Smooth muscle cell (in vitro differentiated cells): ENCODE results near the gene DCP1B. TPM values are rescaled to one million over a fixed set of nuclear protein-coding genes. Genes with fewer than 3 reads are reported as not detected.

Experiments
- DNase-seq: peaks from one replicate; lab custom pipeline; 2025; ENCODE audit not compliant: unreplicated experiment; lab: John Stamatoyannopoulos, UW
- H2AFZ ChIP-seq: fragments of 200-600 bp; sonication (generic); 2 replicates; pipeline ENCODE4 v1.6.0; 2016; ENCODE audit warnings: antibody characterized with exemption, low read depth, mild to moderate bottlenecking
- H3F3A ChIP-seq: fragments of 200-600 bp; sonication (generic); 2 replicates; pipeline ENCODE4 v1.6.0; 2017; ENCODE audit warnings: antibody characterized with exemption, low read depth
- H3K27ac ChIP-seq: fragments of 200-600 bp; sonication (generic); 2 replicates; pipeline ENCODE4 v1.5.1; 2016; ENCODE audit warnings: low read depth, mild to moderate bottlenecking
- H3K27me3 ChIP-seq: fragments of 200-600 bp; sonication (generic); 2 replicates; pipeline ENCODE4 v1.6.1; 2016; ENCODE audit warnings: low read depth, mild to moderate bottlenecking
- H3K36me3 ChIP-seq: fragments of 200-600 bp; sonication (generic); 2 replicates; pipeline ENCODE4 v1.5.1; 2016; ENCODE audit warnings: low read depth
- H3K4me1 ChIP-seq: fragments of 200-600 bp; sonication (generic); 2 replicates; pipeline ENCODE4 v1.5.1; 2016; ENCODE audit warnings: low read depth
- H3K4me2 ChIP-seq: fragments of 200-600 bp; sonication (generic); 2 replicates; pipeline ENCODE4 v1.6.0; 2016; ENCODE audit warnings: mild to moderate bottlenecking
- H3K4me3 ChIP-seq: fragments of 200-600 bp; sonication (generic); 2 replicates; pipeline ENCODE4 v1.5.1; 2016; ENCODE audit warnings: mild to moderate bottlenecking
- H3K79me2 ChIP-seq: fragments of 200-600 bp; sonication (generic); 2 replicates; pipeline ENCODE4 v1.6.0; 2016; ENCODE audit warnings: low read depth, mild to moderate bottlenecking
- H3K9ac ChIP-seq: fragments of 200-600 bp; sonication (generic); 2 replicates; pipeline ENCODE4 v1.6.0; 2016; ENCODE audit warnings: low read depth
- H3K9me3 ChIP-seq: fragments of 200-600 bp; sonication (generic); replicated peaks from 2 replicates; pipeline ENCODE4 v1.5.1; 2016; ENCODE audit warnings: low read depth
- H4K20me1 ChIP-seq: fragments of 200-600 bp; sonication (generic); 2 replicates; pipeline ENCODE4 v1.6.0; 2016; ENCODE audit warnings: low read depth
- WGBS: methylation state at CpG from one replicate; pipeline ENCODE4 v1.1.7; 2016; ENCODE audit warnings: low lambda C conversion rate; 5-methylcytosine and 5-hydroxymethylcytosine counted together
- polyA plus RNA-seq: library from polyadenylated mRNA; unstranded; fragments of >200 nt; fragmentation: Nextera tagmentation; extraction: Ambion mirVana; gene quantifications from 2 replicates; pipeline ENCODE4 v1.2.1, GENCODE V29; 2016
- total RNA-seq: library from RNA; depleted of rRNA; stranded (reverse); fragments of >200 nt; gene quantifications from 2 replicates; pipeline ENCODE4 v1.2.3, GENCODE V29; 2014
- TF ChIP-seq, protein P1 (sequence below): fragments of 200-600 bp; sonication (generic); IDR thresholded peaks from 2 replicates; pipeline ENCODE4 v1.5.1; 2017; ENCODE audit warnings: borderline replicate concordance, mild to moderate bottlenecking, antibody characterized with exemption; ENCODE audit not compliant: insufficient read depth, poor library complexity, severe bottlenecking

Gene DCP1B
- total and polyA plus RNA-seq, 2 experiments from 2014 or later, result 34.9 to 38.1 TPM

DNA sequence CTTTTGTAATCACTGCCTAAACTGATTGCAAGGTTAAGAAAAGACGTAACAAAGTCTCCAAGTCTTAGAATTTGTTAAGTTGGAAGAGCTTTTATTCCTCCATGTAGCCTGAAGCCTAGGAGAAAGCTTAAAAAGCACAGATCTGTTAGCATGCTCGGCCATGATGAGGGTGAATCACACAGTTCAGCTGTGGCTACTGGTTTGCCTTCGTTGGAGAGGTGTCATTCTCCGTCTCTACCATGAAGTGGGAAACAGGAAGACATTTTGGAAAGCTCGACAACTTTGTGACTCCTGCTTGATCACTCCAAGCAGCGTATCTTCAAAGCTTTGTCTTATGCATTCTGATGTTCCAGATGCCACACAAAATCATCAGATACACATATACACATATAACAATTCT lies 27.1 kb downstream of the DCP1B start:
- WGBS, result 12% methylated on average over 6 of the region's 6 CpGs
- H3K27me3 ChIP-seq, result no peaks in the 10 kb centered on the region
- H3K9me3 ChIP-seq, result no peaks in the 10 kb centered on the region
- peak overlapping the region; percentile 2 for H3K9ac ChIP-seq
- no peak for DNase-seq
- H3K27ac ChIP-seq, result peak overlapping the region; percentile 80
- peak overlapping the region; percentile 15 for H3K4me2 ChIP-seq
- TF ChIP-seq, protein P1, sequence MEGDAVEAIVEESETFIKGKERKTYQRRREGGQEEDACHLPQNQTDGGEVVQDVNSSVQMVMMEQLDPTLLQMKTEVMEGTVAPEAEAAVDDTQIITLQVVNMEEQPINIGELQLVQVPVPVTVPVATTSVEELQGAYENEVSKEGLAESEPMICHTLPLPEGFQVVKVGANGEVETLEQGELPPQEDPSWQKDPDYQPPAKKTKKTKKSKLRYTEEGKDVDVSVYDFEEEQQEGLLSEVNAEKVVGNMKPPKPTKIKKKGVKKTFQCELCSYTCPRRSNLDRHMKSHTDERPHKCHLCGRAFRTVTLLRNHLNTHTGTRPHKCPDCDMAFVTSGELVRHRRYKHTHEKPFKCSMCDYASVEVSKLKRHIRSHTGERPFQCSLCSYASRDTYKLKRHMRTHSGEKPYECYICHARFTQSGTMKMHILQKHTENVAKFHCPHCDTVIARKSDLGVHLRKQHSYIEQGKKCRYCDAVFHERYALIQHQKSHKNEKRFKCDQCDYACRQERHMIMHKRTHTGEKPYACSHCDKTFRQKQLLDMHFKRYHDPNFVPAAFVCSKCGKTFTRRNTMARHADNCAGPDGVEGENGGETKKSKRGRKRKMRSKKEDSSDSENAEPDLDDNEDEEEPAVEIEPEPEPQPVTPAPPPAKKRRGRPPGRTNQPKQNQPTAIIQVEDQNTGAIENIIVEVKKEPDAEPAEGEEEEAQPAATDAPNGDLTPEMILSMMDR, result no peak
- peak overlapping the region; percentile 64 for H2AFZ ChIP-seq
- H4K20me1 ChIP-seq, result peaks cover 9% of the 10 kb centered on the region
- peaks cover 3% of the 10 kb centered on the region for H3K79me2 ChIP-seq
- no peaks in the 10 kb centered on the region for H3K36me3 ChIP-seq
- peaks cover 23% of the 10 kb centered on the region for H3F3A ChIP-seq
- no peak overlapping the region for H3K4me3 ChIP-seq
- peaks cover 13% of the 10 kb centered on the region for H3K4me1 ChIP-seq

GRCh38 chr12:1974812-1975211 lies 29.4 kb downstream of the DCP1B start:
- H2AFZ ChIP-seq, result no peak overlapping the region
- WGBS, result 100% methylated on average over 1 of the region's 1 CpG
- no peak for DNase-seq
- peaks cover 8% of the 10 kb centered on the region for H3K79me2 ChIP-seq
- TF ChIP-seq, protein P1, result no peak
- H3K4me2 ChIP-seq, result no peak overlapping the region
- H3K4me1 ChIP-seq, result peaks cover 23% of the 10 kb centered on the region
- no peak overlapping the region for H3K9ac ChIP-seq
- no peak overlapping the region for H3K27ac ChIP-seq
- H4K20me1 ChIP-seq, result peaks cover 16% of the 10 kb centered on the region
- H3K36me3 ChIP-seq, result no peaks in the 10 kb centered on the region
- no peak overlapping the region for H3K4me3 ChIP-seq
- no peaks in the 10 kb centered on the region for H3K27me3 ChIP-seq
- H3K9me3 ChIP-seq, result no peaks in the 10 kb centered on the region
- peaks cover 26% of the 10 kb centered on the region for H3F3A ChIP-seq

DNA sequence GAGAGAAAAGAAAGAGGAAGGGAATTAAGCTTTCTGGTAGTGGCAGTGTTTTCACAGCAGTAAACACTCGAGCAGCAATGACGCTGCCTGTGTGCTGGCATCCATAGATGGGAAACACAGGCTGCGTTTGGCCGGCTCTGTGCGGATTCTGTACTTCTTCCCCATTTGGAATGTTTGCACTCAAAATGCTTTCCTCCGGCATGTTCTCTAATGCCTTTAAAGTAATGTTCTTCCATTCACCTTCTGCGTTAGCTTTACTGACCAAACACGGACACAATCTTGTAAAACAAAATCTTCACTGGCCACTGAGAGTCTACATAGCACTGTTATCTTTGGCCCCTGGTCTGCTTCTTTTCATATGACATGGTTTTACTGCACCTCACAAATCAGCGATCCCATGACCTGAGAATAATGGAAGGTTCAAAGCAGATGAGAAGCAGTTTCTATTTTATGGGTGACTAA lies 31.4 kb downstream of the DCP1B start:
- no peaks in the 10 kb centered on the region for H3K9me3 ChIP-seq
- peak overlapping the region; percentile 80 for H3K9ac ChIP-seq
- H2AFZ ChIP-seq, result peak overlapping the region; percentile 57
- peak overlapping the region; percentile 94 for H3K27ac ChIP-seq
- 1% methylated on average over 9 of the region's 9 CpGs for WGBS
- TF ChIP-seq, protein P1, result no peak
- peaks cover 24% of the 10 kb centered on the region for H3F3A ChIP-seq
- peaks cover 11% of the 10 kb centered on the region for H3K79me2 ChIP-seq
- DNase-seq, result no peak
- peak overlapping the region; percentile 37 for H3K4me3 ChIP-seq
- H3K36me3 ChIP-seq, result no peaks in the 10 kb centered on the region
- H3K4me2 ChIP-seq, result peak overlapping the region; percentile 81
- peaks cover 20% of the 10 kb centered on the region for H4K20me1 ChIP-seq
- peaks cover 23% of the 10 kb centered on the region for H3K4me1 ChIP-seq
- H3K27me3 ChIP-seq, result no peaks in the 10 kb centered on the region

DNA sequence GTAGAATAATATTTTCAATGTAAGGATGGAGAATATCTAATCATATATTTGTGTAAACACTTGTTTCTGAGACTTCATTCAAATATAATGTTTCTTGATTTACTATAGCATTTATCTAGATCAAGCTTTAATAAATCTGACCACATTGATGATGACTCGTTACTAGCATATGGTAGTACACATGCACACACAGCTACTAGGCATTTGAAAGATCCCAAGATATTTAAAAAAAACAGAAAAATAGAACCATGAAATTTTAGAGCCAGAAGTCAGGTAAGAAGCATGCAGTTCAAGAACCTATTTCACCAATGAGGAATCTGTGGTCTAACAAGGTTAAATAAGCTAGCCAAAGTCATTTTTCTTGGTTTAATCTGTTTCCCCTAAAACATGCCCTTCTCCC lies 32.0 kb downstream of the DCP1B start:
- H3K36me3 ChIP-seq, result no peaks in the 10 kb centered on the region
- H3F3A ChIP-seq, result peaks cover 18% of the 10 kb centered on the region
- no peak for DNase-seq
- H4K20me1 ChIP-seq, result peaks cover 24% of the 10 kb centered on the region
- WGBS, result 13% methylated on average over 1 of the region's 1 CpG
- no peaks in the 10 kb centered on the region for H3K9me3 ChIP-seq
- H3K27me3 ChIP-seq, result no peaks in the 10 kb centered on the region
- peak overlapping the region; percentile 57 for H2AFZ ChIP-seq
- peaks cover 11% of the 10 kb centered on the region for H3K79me2 ChIP-seq
- H3K4me3 ChIP-seq, result peak overlapping the region; percentile 37
- H3K4me1 ChIP-seq, result peaks cover 23% of the 10 kb centered on the region
- TF ChIP-seq, protein P1, result no peak
- peak overlapping the region; percentile 80 for H3K9ac ChIP-seq
- peak overlapping the region; percentile 94 for H3K27ac ChIP-seq
- H3K4me2 ChIP-seq, result peak overlapping the region; percentile 81
